HG02610 (cell line): ENCODE results near the gene EPHX1.
"Not testable (repeated sequence)": the region's sequence is repeated elsewhere in the genome, so short reads cannot be mapped to it uniquely, and the experiment has no call there.

Experiments
- ATAC-seq: cut with Tn5 transposase; IDR thresholded peaks from one replicate; pipeline ENCODE4 v1.9.1; 2021; ENCODE audit warnings: mild to moderate bottlenecking, moderate library complexity; ENCODE audit not compliant: unreplicated experiment

Gene EPHX1

DNA sequence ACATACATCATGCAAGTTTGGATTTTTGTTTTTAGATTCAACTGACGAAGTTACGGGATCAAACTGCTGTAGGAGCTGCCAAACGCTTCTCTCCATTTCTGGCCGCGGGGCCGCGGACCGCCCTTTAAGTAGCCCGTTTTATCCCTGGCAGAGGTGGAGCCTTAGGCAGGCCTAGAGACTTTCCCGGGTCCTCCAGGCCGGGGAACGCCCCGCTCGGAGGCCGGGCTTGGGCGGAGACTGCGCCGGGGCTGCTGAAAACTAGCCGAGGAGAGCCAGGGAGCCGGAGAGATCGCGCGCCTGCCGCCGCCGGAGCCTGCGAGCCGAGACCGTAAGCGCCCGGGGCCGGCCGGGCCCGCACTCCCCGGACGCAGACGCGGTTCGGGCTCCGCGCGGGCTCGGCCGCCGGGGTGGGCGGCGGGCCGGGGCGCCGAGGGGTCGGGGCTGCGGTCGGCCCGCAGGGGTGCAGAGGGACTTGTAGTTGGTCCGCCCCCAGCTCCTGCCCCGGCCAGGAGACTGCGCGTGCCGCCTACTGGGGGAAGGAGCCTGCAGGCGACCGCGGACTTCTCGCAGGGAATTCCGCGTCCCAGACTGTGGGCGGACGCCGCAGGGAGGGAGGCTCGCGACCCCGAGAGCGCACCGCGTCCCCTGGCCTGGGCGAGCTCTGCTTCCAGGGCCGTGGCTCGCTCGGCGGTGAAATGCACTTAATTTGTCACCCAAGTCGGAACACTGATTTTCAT is at the start of gene EPHX1:
EPHX1 (plus strand) TSS at position 283 of the 737 bp plus-strand sequence. CDS start 18,606 bp downstream, outside the sequence.
- peak; percentile 97 for ATAC-seq

DNA sequence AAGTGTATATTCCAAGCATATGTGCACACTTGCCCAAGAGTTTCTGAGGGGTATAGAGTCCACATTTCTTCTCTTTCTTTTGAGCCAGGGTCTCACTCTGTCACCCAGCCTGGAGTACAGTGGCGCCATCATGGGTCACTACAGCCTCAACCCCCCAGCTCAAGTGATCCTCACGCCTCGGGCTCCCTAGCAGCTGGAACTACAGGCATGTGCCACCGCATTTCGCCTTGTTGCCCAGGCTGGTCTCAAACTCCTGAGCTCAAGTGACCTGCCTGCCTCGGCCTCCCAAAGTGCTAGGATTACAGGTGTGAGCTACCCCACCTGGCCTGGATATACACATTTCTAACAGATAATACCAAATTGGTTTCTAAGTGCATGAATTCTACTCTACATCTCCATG is 49.4 kb upstream of the EPHX1 start:
- no peak for ATAC-seq

DNA sequence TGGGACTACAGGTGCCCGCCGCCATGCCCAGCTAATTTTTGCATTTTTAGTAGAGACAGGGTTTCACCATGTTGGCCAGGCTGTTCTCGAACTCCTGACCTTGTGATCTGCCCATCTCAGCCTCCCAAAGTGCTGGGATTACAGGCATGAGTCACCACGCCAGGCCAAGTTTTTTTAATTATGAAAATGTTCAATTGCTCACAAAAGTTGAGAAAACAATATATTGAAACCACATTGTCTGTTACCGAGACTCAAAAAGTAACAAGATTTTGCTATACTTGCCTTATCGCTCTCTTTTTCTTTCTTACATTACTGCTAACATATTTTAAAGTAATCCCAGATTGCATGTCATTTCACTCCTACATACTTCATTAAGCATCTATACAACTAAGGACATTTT is 48.5 kb upstream of the EPHX1 start:
- not testable (repeated sequence) for ATAC-seq

DNA sequence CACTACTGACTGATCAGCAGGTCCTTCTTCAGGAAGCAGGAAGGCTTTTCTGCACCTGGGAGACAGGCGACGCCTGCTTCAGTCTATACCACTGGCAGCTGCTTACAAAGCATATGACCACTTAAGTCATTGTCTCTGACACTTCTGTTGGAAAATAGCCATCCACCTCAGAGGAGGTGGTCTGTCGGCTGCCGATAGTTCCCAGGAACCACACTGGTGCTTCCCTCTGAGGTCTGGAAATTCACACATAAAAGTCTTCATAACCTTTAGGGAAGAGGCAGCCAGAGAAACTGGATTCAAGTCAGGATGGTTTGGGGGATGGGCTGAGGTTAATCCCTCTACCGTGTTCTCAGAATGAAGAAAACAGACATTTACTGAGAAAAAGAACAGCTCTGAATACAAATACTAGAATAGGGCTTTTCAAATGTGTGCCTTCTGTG is 47.9 kb upstream of the EPHX1 start:
- ATAC-seq: no peak

DNA sequence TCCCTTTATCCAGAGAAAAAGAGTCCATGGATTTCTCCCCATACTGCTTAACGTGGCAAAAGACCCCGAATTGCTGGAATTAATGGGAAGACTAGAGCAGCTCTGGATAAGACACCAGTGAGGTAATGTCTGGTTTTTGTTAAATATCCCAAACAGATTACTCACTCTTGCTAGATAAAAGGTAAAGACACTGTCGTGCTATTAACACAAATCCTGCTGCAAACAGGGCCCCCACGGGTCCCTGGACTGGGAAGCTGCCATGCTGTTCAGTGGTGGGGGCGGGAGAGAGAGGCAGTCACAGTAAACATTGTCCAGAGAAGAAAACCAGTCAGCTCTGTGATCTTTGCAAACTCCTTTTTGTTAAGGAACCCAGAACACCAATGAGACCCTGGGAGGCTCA is 47.5 kb upstream of the EPHX1 start:
- no peak for ATAC-seq

DNA sequence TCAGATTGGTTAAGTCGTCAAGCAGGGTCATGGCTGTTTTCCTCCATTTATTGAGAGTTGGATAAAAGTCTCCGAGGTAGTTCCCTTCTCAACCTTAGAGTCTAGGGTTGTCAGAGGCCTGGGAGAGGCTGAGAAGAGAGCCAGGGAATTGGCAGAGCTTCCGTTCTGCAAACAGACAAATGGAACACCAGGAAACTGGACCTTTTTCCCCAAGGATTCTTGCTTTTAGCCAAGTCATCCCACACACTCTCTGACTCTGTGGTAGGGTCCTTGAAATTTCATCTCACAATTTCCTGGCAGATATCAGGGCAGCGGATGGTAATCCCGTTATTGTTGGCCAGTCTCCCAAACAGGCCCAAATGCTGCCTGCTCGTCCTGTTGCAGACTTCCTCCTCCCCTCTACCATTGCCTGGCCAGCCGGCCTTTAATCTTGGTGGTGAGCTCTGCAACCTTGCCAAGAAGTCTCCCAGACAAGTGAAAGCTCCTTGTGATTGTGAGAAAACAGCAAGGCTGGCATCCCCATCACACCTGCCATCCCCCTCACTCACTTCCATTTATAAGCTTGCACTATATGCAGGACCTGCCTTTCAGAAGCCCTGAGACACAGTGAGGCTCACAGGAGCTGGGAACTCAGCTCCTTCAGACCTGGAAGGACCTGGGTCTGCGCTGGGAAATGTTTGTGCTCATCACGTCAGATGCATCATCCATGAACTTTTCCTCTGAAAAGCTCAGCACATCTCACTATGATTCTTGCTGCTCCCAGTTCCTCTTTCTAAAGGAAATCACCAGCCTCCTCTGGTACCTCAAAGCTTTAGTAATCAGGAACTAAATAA is 46.0 kb upstream of the EPHX1 start:
- no peak for ATAC-seq

DNA sequence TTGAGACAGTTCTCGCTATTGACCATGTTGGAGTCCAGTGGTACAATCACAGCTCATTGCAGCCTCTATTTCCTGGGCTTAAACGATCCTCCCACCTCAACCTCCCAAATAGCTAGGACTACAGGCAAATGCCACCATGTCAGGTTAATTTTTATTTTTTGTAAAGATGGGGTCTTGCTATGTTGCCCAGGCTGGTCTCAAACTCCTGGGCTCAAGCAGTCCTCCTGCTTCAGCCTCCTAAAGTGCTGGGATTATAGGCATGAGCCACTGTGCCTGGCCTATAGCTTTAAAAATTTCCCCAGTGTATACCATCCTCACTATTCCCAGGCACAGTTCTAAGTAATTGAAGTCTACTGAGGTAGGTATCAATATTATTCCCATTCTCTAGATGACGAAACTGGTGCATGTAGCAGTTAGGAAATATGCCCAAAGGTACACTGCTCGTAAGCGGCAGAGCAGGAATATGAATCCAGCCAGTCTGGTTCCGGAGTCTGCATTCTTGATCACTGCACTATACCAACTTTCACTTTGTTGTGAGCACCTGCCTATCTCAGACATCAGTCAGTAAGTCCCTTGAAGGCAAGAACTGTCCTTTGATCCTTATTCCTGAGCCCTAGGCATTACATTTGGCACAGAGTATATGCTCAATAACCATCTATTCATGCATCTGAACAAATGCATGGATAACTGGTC is 43.8 kb upstream of the EPHX1 start:
- no peak for ATAC-seq

DNA sequence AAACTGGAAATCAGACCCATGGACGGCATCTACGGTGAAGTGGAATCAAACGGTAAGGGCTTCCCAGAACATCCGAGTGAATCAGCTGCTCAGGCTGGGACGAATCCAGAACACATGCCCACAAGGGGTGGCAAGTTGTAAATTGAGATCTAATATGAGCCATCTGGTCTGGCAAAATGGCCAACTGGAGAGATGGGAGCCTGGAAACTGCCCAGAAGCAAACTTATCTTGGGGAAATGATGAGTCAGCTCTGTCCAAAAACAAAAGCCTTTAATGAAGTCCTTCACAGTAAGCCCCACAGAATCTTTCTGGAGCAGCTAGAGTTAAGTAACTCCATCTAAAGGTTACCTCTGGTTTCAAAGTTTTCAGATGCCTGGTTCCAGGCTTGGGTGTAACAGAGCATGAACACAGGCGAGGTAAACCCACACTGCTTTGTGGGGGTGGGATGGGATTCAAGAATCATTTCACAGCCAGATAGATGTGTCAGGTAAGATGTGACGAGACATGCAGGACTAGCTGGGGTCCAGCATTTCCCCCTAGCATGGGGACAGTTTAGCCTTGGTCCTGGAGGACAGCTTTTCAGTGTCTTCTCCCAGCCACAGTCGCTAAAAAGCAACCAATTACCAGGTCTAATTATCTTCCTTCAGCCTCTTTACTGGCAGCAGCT is 42.8 kb upstream of the EPHX1 start:
- no peak for ATAC-seq

DNA sequence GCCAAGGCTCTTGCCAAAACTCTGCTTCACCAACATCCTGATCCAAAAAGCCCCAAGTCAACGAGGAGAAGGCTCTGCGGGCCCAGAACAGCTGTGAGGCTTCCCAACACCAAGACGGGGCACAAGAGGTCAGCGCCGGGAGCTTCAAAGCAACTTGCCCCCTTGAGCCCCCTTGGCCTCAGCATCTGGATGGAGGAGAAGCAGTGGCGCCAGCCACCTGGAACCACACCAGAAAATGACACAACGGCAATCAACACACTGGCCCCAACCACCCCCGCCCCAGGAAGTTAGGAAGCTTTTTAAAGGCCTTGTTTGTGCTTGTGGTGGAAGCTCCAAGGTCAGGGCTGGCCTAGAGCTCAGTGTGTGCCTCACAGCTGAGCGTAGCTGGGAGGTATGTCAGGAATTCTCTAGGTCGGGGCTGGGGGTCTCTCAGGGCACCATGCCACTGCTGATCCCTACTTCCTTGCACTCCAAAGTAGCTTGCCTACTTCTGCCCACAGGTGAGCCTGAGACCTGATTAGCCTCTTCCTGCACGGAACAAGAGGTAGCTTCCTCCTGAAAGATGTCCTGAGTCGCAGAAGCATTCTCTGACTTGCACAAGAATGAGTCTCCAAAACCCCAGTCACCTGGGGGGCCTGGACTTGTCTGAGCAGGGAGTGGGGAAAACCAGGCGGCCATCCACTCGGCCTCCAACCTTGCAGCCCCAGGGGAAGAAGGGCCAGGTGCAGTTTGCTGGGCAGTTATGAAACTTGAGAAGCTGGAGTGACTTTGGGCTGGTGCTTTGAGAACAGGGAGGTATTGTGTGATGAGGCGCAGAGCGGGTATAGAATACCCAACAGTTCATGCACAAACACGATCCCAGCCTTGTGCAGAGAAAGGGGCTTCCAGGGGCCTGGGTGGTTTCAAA is 42.0 kb upstream of the EPHX1 start:
- no peak for ATAC-seq

DNA sequence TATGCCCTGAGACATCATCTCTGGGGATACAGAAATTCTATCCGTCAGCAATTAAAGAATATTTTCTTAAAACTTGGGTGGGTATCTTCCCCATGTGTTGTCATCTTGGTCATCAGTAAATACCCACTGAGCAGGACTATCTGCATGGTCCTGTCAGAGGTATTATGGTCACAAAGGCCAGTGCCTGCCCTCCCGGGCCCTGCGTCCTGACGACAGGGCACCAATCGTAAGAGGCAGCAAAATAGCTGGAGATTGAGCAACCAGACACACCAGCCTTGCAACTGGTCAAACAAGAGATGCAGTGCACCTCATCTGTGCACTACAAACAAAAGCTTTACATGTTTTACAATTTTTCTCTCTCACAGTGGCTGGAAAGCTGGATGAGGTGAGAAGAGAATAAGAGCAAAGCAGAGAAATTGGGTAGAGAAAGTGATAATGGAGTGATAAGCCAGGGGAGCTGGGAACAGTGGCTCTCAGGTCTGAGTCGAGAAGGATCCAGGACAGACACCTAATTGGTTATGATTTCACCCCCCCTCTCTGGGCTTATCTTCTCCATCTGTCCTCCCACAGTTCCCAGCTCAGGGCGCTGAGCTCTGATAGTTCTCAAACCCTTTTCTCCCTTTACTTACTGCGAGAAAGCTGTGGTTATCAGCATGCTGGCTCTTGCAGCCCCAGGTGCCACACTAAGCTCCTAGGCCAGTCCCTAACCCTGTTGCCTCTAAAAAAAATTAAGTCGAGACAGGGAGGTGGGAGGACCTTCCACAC is 41.1 kb upstream of the EPHX1 start:
- ATAC-seq: no peak

DNA sequence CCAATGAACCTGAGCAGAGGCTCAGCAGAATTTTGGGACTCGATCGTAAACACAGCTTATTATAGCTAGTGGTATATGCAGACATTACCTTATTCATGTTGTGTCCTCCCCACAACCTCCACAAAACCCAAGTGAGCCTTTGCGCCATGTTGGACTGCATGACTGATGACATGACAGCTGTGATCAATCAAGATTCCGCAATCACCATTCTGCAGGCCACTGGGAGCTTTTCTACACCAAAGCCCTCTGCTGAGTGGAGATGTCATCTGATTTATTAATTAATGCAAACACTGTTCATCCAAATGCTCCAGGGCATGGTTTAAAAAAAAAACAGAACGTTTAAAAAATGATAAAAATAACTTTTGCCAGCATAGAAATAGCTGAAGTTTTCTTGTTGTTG is 40.2 kb upstream of the EPHX1 start:
- ATAC-seq: no peak

DNA sequence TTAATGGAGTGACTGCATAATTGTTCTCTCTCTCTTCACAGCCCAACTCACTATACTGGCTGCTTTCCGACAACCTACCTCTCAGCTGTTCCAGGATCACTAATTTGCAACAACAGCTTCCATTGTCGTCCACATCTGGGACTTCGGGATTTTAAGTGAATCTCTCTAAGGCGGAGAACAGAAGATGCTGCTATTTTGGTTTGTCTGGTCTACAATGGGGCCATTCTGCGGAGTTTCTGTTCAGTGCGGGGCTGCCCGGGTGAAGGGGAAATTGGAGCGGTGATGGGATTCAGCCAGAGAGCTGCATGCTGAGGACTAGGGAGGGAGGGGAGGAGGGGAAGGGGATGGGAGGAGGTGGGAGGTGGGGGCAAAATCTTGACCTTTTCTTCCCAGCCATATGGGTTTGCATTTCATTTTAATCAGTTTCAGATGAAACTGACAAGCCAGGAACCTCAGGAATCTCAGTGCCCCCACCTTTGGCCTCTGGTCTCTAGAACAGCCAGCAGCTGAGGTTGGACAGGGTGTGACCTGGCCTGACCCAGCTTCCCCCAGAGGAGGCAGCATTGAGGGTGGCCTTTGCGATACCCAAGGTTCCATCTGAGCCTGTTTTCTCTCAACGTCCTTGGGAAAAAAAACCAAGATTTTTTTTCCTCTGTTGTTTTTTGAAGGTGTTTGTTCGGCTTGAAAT is 39.2 kb upstream of the EPHX1 start:
- ATAC-seq: no peak

DNA sequence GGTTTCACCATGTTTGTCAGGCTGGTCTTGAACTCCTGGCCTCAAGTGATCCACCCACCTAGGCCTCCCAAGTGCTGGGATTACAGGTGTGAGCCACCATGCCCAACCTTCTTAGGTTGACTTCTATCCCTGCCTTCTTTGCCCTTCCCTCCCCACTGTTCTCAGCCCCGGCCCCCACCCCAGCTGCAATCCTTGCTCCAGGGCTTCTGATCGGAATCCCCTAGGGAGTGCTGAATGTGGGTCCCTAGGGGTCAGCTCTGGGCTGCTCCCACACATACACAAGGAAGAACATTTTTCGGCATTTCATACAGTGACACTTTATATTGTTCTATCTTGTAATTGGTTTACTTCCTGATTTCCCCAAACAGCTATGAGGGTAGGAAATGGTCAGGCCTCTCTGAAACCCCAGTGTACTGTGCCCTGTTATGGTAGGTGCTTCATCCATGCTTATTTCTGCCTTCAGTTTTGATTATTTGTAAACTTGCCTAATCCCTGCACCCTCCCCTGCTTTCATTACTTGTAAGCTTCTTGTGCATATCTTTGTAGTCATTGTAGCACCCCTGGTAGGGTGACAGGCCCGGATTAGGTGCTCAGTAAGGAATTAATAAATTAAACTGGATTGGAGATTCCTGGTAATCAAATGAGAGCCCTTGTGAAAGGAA is 38.1 kb upstream of the EPHX1 start:
- no peak for ATAC-seq

DNA sequence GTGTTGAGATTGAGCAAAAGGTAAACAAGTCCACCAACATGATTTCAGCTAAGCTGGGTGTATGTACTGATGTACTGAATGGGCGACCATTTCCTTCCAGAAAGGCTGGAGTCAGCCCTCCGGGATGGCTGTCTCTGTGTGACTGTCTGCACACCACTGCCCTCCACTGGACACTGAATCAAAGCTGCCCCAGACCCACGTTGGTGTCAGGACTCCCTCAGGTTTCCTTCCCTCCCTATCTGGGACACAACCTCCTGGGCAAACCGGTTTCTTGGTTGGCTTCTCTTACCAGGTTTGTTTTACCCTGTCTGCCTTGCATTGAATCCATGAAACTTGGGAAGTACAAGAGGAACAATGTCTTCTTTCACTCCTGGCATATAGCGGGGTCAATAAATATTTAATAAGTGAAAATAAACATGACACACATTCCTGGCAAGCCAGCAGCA is 37.6 kb upstream of the EPHX1 start:
- peak; percentile 47 for ATAC-seq

DNA sequence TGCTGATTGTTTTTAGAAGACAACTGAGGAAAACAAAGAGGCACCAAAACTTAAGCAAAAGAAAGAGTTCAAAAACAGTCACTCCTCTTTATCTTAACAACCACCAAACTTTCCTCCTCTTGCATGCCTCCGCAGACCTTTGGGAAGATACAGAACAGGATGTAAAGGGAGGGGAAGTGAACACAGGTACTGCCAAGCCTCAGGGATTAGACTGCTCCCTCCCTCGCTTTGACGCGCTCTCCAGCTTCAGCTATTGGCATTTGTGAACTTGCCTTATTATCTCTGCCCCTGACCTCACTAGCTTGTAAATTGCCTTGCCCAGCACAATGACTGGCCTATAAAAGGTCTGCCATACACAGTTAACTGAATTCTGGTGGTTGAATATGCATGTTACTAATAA is 37.1 kb upstream of the EPHX1 start:
- no peak for ATAC-seq

DNA sequence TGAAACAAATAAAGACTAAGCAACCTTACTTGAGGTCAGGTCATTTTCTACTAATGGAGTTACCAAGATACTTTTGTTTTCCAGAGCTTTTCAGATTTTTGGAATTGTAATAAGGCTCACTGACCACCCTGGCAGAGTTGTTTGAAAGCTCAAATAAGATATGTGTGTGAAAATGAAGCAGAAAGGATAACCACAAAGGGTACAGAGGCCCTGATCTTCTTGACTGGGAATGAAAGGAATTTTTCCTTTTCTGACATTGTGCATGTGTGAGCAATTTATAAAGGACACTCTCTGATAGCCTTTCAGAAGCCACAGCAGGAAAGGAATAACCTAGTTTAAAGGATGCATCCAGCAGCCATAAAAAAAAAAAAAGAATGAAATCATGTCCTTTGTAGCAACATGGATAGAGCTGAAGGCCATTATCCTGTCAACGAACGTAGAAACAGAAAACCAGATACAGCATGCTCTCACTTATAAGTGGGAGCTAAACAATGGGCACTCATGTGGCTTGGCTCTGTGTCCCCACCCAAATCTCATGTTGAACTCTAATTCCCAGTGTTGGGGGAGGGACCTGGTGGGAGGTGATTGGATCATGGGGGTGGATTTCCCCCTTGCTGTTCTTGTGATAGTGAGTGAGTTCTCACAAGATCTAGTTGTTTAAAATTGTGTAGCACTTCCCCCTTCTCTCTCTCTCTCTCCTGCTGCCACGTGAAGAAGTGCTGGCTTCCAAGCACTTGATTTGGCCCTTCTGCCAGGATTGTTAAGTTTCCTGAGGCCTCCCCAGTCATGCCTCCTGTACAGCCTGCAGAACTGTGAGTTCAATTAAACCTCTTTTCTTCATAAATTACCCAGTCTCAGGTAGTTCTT is 35.4 kb upstream of the EPHX1 start:
- no peak for ATAC-seq

DNA sequence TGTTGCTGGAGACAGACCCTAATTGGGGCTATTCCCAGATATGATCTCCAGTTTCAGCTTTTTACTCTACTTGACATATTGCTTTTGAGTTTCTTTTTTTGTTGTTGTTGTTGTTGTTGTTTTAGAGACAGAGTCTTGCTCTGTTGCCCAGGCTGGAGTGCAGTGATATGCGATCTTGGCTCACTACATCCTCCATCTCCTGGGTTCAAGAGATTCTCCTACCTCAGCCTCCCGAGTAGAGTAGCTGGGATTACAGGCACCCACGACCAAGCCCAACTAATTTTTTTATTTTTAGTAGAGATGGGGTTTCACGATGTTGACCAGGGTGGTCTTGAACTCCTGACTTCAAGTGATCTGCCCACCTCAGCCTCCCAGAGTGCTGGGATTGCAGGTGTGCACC is 33.6 kb upstream of the EPHX1 start:
- ATAC-seq: no peak
